ENCODE data around the gene ARSA. TPM values are rescaled to one million over a fixed set of nuclear protein-coding genes. Genes with fewer than 3 reads are reported as not detected.

ARSA gene
- total RNA-seq, 2 donors from 2014 or later = 30.7 to 38.9 TPM

GRCh38 chr22:50604256-50605001 is 23.5 kb downstream of the ARSA start:
- TF ChIP-seq, protein P1, sequence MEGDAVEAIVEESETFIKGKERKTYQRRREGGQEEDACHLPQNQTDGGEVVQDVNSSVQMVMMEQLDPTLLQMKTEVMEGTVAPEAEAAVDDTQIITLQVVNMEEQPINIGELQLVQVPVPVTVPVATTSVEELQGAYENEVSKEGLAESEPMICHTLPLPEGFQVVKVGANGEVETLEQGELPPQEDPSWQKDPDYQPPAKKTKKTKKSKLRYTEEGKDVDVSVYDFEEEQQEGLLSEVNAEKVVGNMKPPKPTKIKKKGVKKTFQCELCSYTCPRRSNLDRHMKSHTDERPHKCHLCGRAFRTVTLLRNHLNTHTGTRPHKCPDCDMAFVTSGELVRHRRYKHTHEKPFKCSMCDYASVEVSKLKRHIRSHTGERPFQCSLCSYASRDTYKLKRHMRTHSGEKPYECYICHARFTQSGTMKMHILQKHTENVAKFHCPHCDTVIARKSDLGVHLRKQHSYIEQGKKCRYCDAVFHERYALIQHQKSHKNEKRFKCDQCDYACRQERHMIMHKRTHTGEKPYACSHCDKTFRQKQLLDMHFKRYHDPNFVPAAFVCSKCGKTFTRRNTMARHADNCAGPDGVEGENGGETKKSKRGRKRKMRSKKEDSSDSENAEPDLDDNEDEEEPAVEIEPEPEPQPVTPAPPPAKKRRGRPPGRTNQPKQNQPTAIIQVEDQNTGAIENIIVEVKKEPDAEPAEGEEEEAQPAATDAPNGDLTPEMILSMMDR (IDR thresholded peaks at IDR 0.05) = no peak
- no peaks in the 10 kb centered on the region for H3K36me3 ChIP-seq
- H3K27ac ChIP-seq = no peak overlapping the region
- peaks cover 0 to 17% of the 10 kb centered on the region in 2 donors for H3K4me1 ChIP-seq
- no peak overlapping the region for H3K4me3 ChIP-seq
- DNase-seq (ENCODE audit: low spot score) = no peak
- H3K27me3 ChIP-seq = peaks cover 4 to 8% of the 10 kb centered on the region in 2 donors
- no peaks in the 10 kb centered on the region for H3K9me3 ChIP-seq

DNA sequence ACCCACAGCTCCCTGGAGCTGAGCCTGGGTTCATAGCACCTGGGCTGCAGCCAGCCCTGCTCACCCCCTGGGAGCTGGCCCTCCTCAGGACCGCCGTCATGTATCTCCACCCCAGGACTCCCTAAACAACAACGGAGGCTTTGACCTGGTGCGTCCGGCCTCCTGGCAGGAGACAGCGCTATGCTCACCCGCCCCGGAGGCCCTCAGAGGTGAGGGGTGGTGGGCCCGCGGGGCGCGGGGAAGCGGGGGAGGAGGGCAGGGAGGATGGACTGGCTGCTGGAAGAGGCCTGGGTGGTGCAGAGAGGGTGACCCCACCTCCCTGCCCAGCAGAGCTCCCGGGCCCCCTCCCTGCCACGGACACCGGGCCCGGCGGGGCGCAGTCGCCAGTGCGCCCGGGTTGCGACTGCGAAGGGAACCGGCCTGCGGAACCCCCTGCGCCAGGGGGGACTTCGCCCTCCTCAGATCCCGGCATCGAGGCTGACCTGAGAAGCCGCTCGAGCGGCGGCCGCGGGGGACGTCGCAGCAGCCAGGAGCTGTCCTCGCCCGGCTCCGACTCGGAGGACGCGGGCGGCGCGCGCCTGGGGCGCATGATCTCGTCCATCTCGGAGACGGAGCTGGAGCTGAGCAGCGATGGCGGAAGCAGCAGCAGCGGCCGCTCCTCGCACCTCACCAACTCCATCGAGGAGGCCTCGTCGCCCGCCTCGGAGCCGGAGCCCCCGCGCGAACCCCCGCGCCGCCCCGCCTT is 24.3 kb downstream of the ARSA start:
- H3K4me1 ChIP-seq = peaks cover 0 to 17% of the 10 kb centered on the region in 2 donors
- H3K4me3 ChIP-seq = no peak overlapping the region
- no peaks in the 10 kb centered on the region for H3K9me3 ChIP-seq
- H3K27me3 ChIP-seq = peaks cover 4 to 8% of the 10 kb centered on the region in 2 donors
- TF ChIP-seq, protein P1 (IDR thresholded peaks at IDR 0.05) = no peak
- no peak for DNase-seq (ENCODE audit: low spot score)
- no peak overlapping the region for H3K27ac ChIP-seq
- H3K36me3 ChIP-seq = no peaks in the 10 kb centered on the region

DNA sequence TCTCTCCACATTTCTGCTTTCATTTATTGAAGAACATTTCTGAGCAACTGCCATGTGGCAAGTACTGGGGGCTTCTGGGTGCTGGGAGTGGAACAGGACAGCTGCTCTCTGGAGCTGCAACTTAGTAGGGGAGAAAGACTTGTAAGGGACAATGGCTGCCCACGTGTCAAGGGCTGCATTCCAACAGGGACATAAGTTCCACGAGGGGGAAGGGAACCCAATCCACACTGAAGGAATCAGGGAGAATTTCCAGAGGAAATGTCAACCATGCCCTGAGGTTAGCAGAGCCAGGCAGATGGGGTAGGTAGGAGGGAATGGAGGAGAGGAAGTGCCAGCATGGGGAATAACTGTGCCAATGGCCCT is 25.6 kb downstream of the ARSA start:
- Histone ChIP-seq H3K9me3 (no peaks in the 10 kb centered on the region), H3K4me3 (no peak overlapping the region), H3K27ac (no peak overlapping the region), H3K4me1 (peaks cover 0 to 17% of the 10 kb centered on the region in 2 donors), H3K27me3 (peaks cover 4 to 8% of the 10 kb centered on the region in 2 donors), H3K36me3 (no peaks in the 10 kb centered on the region)
- TF ChIP-seq, protein P1 (IDR thresholded peaks at IDR 0.05) = no peak
- DNase-seq (ENCODE audit: low spot score) = no peak

DNA sequence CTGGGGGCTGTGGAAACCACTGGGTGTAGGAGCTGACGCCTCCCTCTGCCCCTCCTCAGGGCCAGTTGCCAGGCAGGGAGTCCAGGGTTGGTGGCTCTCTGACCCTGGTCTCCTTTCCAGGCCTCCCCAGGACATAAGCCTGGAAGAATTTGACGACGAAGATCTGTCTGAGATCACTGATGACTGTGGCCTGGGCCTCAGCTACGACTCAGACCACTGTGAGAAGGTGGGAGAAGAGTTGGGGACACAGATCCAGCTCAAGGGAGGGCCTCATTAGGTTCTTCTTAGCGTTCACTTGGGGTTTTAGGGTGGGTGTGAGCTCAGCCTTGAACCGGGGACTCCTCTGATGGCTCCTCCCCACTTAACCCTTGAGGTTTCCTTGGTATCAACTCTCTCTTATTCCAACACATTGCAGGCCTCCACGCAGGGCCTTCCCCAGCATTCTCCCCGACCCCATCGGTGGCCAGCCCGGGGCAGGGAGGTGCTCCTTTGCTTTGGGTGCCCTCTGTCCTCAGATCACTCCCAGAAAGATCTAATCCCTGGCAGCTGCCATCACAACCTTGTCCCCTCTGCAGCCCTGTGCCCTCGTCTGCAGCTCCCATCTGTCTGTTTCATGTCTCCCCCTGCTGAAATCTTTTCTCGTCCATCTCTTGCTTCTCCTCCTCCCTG is 26.1 kb downstream of the ARSA start:
- TF ChIP-seq, protein P1 (IDR thresholded peaks at IDR 0.05) = no peak
- Histone ChIP-seq H3K36me3 (no peaks in the 10 kb centered on the region), H3K4me3 (no peak overlapping the region), H3K27ac (no peak overlapping the region), H3K9me3 (no peaks in the 10 kb centered on the region), H3K4me1 (peaks cover 0 to 17% of the 10 kb centered on the region in 2 donors), H3K27me3 (peaks cover 4 to 8% of the 10 kb centered on the region in 2 donors)
- DNase-seq (ENCODE audit: low spot score) = no peak

- Histone ChIP-seq H3K4me1 (peaks cover 0 to 17% of the 10 kb centered on the region in 2 donors), H3K36me3 (no peaks in the 10 kb centered on the region), H3K27me3 (peaks cover 4 to 8% of the 10 kb centered on the region in 2 donors), H3K4me3 (peak overlapping the region in 1 of 2 donors; percentile 58), H3K27ac (no peak overlapping the region), H3K9me3 (no peaks in the 10 kb centered on the region)
- TF ChIP-seq, protein P1 (IDR thresholded peaks at IDR 0.05) = no peak
- DNase-seq (ENCODE audit: low spot score) = no peak
Measured at GRCh38 chr22:50600967-50601668, 26.8 kb downstream of the ARSA start.

All from right atrium auricular region (tissue), 2 donors.